Measurements from ENCODE around the gene MRPS21. TPM values are rescaled to one million over a fixed set of nuclear protein-coding genes. Genes with fewer than 3 reads are reported as not detected.

Gene MRPS21
- total and polyA plus RNA-seq, 9 of the 15 experiments (the other 6 are each of a cell fraction or from before 2014, with no cell fraction given): 119 to 407 (median 149) TPM

GRCh38 chr1:150288822-150289221 is 4.8 kb upstream of the MRPS21 start:
- ATAC-seq (peak; percentile 11; the same call in 1 of the 3 replicates), FAIRE-seq (peak; percentile 29), DNase-seq (ENCODE audit: extremely low read depth in 1 of 4, low spot score in 3 of 4) (peak in 1 of 4 experiments; percentile 39)
- 0 out of 2 replicates have a peak, but pooled peaks have one; percentile 20 for TF ChIP-seq ILK (tag; IDR thresholded peaks at IDR 0.05; ENCODE audit: borderline replicate concordance, low read depth)
- 0 out of 2 replicates have a peak, but pooled peaks have one; percentile 16 for TF ChIP-seq LEF1 (IDR thresholded peaks at IDR 0.05)
- no peak for TF ChIP-seq E2F8 (IDR thresholded peaks at IDR 0.05; ENCODE audit: low read depth, partially characterized antibody)
- peak overlapping the region; percentile 20 for H3K27ac ChIP-seq (ENCODE audit: extremely low read depth, low read depth, low read length)
- WGBS (ENCODE audit: insufficient coverage, low coverage, missing lambda C conversion rate): 34% methylated on average over 4 of the region's 4 CpGs
- H4K20me1 ChIP-seq (replicated peaks; ENCODE audit: control insufficient read depth, insufficient read depth, low read length): no peaks in the 10 kb centered on the region
- ChIA-PET CTCF (ENCODE audit: low intra/inter-chr PET ratio) (no interaction called here), POLR2A (interaction anchor here (0.5 to 3.9 kb wide), 3 partner anchors 16 to 163 kb away, joined by 3 to 15 read pairs (median 4); partner anchors contain the start of gene C1orf54)
- no peak overlapping the region for H3K9ac ChIP-seq (ENCODE audit: insufficient read depth in 1 of 2, low read depth in 2 of 2, low read length in 2 of 2)
- peaks cover 14 to 30% of the 10 kb centered on the region in 2 experiments for H3K4me1 ChIP-seq (replicated peaks in 1 of 2; ENCODE audit: control insufficient read depth in 2 of 2, insufficient read depth in 2 of 2, low read length in 2 of 2)
- no peaks in the 10 kb centered on the region for H3K36me3 ChIP-seq (ENCODE audit: control insufficient read depth, insufficient read depth, low read length)
- BruUV-seq (replicated peaks): no TSS peak
- no peak overlapping the region for H3K4me3 ChIP-seq
- peaks cover 6% of the 10 kb centered on the region for H3K79me2 ChIP-seq (ENCODE audit: control insufficient read depth, insufficient read depth, low read length)
- H3K9me3 ChIP-seq (replicated peaks; ENCODE audit: control insufficient read depth, insufficient read depth, low read depth, low read length): no peaks in the 10 kb centered on the region
- H2AFZ ChIP-seq (ENCODE audit: low read depth, low read length): peak overlapping the region; percentile 86
- intact Hi-C loops (cut with micrococcal nuclease): no loop called here
- in situ Hi-C loops (cut with MboI): no loop called here
- H3K27me3 ChIP-seq (ENCODE audit: control insufficient read depth in 2 of 2, insufficient read depth in 2 of 2, low read length in 2 of 2): no peaks in the 10 kb centered on the region
- H3K4me2 ChIP-seq (ENCODE audit: insufficient read depth, low read length): peak overlapping the region; percentile 47
- no peaks in the 10 kb centered on the region for H3K9me1 ChIP-seq (ENCODE audit: control insufficient read depth, insufficient read depth, low read length)

All from K562 (cell line).